GM18909 (cell line): ENCODE results near the gene GMPPA.

ENCODE experiments used
- ATAC-seq: cut with Tn5 transposase; IDR thresholded peaks from one replicate; pipeline ENCODE4 v1.9.1; 2021; ENCODE audit warnings: mild to moderate bottlenecking; ENCODE audit not compliant: unreplicated experiment, poor library complexity

GMPPA gene

DNA sequence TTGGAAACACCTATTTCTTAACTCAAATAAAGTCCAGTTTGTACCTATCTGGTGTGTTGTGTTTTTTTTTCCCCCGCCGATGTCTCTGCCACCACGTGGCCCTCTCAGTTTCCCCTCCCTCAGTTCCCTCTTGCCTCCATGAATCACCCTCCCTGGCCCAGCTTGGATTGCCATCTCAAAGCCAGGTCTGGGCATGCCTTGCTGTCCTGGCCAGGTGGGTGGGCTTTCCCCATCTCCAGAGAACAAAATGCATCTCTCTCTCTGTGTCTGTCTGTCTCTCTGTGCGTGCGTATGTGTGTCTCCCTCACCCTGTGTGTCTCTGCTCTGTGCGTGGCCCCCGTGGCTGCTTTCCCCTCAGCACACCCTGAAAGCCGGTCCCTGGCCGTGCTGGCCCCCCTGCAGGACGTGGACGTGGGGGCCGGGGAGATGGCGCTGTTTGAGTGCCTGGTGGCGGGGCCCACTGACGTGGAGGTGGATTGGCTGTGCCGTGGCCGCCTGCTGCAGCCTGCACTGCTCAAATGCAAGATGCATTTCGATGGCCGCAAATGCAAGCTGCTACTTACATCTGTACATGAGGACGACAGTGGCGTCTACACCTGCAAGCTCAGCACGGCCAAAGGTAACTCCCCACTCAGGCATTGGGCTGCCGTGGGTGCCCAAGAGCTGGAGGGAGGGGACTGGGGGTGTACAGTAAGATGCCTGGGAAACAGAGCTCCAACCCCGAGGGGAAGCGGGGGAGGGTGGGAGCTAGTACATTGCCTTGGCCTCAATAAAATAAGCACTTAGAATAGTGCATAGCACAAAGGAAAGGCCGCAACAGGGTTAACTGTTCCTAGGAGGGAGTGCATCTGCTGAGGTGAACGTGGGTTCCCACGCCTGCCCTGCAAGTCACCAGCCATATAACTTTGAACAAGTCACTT is 31.6 kb upstream of the GMPPA start:
- ATAC-seq: no peak

DNA sequence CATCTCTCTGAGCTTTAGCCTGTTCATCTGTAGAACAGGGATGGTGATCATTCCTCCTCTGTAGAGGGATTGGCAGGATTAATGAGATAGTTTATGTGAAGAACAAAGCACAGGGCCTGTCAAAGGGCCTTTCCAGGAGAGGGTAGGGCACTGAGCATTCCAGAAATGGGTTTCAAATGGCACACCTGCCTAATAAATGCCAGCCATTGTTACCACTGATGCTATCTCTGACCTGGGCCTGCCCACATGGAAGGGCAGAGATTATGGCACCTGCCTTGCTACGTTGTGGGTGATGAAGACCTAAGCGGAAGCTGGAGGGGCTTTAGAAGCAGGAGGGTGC is 31.0 kb upstream of the GMPPA start:
- ATAC-seq: no peak

DNA sequence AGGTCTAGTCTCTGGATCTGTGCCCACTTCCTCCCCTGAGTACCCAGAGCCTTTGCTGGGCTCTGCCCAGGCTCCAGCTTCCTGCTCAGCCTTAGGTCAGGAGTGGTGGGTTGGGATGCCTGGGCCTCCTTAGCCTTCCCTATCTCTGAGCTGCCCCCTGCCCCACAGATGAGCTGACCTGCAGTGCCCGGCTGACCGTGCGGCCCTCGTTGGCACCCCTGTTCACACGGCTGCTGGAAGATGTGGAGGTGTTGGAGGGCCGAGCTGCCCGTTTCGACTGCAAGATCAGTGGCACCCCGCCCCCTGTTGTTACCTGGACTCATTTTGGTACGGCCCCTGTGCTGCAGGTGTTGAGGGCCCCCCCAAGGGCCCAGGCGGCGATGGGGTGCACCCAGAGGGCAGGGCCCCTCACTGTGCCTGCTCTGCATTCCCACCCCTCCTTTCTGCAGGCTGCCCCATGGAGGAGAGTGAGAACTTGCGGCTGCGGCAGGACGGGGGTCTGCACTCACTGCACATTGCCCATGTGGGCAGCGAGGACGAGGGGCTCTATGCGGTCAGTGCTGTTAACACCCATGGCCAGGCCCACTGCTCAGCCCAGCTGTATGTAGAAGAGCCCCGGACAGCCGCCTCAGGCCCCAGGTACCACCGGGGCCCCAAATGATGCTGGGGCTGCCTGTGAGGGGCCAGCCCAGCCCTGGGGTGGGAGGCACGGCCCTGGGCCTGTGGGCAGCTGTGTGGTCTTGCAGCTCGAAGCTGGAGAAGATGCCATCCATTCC is 30.1 kb upstream of the GMPPA start:
- ATAC-seq: no peak

DNA sequence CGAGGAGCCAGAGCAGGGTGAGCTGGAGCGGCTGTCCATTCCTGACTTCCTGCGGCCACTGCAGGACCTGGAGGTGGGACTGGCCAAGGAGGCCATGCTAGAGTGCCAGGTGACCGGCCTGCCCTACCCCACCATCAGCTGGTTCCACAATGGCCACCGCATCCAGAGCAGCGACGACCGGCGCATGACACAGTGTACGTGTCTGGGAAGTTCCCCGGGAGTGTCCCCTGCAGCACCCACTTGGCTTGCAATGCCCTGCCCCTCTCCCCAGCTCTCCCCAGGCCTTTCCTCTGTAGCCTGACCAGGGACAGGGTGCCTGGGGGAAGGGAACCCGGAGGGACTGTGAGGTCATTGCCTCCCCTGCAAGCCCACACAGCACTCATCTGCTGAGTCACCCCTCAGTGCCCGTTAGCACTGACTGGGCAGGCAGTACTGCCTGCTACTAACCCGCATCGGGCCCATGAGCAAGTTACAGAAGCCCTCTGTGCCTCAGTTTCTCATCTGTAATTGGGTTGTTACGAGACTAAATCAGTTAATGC is 29.4 kb upstream of the GMPPA start:
- ATAC-seq: no peak

- ATAC-seq: no peak
Observed at GRCh38 chr2:219470429-219470828, 28.3 kb upstream of the GMPPA start.

DNA sequence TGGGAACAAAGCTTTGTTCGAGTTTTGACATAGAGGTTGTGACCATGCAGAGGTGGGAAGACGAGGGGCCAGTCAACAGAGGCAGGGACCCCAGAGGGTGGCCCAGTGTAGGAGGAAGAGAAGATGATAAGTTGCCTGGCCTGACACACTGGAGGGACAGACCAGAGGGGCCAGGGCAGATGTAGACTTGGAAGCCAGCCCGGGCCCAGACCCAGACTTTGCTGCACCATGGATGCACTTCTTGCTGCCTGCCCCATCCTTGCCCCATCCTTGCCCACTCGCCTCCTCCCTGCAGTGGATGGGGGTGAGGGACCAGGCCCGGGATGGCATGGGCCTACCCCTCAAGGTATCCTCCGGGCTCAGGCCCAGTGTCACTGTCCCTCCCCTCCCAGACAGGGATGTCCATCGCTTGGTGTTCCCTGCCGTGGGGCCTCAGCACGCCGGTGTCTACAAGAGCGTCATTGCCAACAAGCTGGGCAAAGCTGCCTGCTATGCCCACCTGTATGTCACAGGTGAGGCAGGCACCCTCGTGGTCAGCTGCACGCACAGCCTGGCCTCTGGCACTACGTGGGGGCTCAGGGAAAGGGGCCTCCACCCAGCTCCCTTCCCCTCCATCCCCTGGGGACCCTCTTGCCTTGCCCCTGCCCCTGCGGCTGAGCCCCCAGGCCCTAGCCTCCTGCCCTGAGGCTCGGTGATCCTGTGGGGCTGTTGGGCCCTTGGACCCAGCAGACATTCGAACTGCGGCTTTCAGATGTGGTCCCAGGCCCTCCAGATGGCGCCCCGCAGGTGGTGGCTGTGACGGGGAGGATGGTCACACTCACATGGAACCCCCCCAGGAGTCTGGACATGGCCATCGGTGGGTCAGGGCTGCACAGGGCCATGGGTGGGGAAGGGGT is 27.0 kb upstream of the GMPPA start:
- ATAC-seq: no peak

DNA sequence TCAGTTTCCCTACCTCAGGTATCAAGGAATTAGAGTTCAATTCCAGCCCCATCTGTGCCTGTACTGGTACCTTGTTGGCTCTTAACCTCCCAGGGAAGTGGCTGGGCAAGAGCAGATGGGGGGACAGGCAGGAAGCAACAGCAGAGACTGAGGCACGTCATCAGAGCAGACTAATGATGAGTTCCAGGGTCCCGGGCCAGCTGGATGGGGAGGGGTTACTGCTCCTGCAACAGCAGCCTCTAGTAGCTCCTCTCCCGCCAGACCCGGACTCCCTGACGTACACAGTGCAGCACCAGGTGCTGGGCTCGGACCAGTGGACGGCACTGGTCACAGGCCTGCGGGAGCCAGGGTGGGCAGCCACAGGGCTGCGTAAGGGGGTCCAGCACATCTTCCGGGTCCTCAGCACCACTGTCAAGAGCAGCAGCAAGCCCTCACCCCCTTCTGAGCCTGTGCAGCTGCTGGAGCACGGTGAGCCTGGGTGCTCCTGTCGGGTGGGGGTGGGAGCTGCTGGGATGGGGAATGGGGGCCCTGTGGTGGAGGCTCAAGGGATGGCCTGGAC is 26.0 kb upstream of the GMPPA start:
- no peak for ATAC-seq

- ATAC-seq: no peak
Observed at GRCh38 chr2:219473511-219473910, 25.2 kb upstream of the GMPPA start.

GRCh38 chr2:219474285-219475060 is 24.2 kb upstream of the GMPPA start:
- ATAC-seq: no peak

DNA sequence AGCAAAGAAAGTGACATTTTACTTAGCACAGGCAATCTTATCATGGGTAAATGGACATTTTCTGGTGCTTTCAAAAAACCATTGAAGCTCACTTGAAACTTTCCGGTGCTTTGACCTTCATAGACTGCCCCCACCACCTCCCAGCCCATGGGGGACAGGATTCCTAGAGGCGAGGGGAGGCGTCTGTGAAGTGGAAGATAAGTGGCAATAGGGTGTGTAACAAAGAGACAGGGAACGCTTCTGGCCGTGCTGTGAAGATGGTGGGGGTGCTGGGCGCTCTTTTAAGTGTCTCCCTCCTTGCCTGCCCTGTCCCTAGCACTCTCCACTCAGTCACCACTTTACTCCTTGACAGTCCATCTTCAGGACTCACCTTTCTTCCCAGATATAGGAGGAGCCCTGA is 23.4 kb upstream of the GMPPA start:
- no peak for ATAC-seq

- ATAC-seq: peak; percentile 57
Observed at GRCh38 chr2:219475697-219476651, 22.7 kb upstream of the GMPPA start.

DNA sequence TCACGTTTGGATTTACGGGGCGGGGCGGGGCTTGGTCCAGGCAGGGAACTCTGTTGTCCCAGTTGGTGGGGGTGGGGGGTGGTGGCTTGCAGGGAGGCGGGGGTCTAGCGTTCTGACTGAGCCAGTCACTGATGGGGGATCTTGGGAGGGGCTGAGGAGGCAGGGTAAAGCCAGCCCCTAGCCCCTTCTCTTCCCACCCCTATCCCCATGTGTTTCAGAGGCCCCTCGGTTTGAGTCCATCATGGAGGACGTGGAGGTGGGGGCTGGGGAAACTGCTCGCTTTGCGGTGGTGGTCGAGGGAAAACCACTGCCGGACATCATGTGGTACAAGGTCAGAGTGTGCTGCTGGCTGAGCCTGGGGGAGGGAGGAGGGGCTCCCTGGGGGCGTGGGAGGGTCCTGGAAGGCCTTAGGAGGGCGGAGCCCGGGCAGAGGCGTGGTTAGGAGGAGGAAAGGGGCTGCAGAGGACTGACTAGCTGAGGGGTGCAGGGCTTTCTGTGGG is 22.0 kb upstream of the GMPPA start:
- ATAC-seq: no peak

DNA sequence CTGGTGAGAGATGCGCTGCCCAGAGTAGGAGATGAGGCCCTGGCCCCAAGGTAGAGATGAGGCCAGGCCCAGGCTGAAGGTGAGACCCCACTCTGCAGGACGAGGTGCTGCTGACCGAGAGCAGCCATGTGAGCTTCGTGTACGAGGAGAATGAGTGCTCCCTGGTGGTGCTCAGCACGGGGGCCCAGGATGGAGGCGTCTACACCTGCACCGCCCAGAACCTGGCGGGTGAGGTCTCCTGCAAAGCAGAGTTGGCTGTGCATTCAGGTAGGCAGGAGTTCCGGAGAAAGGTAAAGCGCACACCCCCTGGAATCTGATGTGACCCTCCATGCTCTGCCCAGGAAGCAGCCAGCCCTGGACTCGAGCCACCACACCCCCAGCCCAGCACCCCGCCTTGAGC is 21.5 kb upstream of the GMPPA start:
- no peak for ATAC-seq

DNA sequence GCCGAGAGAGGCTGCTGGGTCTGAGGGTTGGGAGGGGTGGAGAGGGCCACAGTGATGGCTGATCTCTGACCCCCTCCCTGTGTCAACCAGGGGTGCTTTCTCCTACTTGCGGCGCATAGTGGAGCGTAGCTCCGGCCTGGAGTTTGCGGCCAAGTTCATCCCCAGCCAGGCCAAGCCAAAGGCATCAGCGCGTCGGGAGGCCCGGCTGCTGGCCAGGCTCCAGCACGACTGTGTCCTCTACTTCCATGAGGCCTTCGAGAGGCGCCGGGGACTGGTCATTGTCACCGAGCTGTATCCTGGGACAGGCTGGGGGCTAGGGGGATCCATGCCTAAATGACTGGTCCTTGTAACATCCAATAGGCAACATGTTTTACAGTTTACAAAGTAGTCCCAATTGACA is 20.9 kb upstream of the GMPPA start:
- no peak for ATAC-seq

DNA sequence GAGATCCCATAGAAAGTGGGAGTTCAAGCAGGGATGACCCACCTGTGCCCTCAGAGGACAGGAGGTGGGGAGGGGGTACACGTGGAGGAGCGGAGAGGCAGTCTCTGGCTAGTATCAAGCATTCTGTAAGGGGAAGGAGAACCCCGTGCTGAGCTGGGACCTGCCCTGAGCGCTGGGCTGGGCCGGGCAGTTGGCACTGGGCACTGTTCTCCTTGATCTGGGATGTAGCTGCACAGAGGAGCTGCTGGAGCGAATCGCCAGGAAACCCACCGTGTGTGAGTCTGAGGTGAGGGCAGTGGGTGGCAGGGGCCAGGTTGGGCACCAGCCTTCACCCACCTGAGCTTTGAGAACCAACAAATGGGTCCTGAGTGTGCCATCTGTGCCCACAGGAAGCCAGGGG is 19.8 kb upstream of the GMPPA start:
- no peak for ATAC-seq

DNA sequence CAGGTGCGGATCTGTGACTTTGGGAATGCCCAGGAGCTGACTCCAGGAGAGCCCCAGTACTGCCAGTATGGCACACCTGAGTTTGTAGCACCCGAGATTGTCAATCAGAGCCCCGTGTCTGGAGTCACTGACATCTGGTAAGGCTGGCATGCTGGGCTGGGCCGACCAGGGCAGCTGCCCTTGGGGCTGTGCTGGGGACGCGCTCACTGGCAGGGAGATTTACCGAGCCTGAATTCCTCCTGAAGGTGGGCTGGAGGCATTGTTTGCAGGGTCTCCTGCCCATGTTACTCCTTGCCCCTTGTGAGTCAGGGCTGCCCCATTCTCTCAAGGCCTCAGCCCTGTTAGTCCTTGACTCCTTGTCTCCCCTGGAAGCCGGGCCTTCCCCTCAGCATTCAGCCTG is 18.7 kb upstream of the GMPPA start:
- ATAC-seq: no peak

DNA sequence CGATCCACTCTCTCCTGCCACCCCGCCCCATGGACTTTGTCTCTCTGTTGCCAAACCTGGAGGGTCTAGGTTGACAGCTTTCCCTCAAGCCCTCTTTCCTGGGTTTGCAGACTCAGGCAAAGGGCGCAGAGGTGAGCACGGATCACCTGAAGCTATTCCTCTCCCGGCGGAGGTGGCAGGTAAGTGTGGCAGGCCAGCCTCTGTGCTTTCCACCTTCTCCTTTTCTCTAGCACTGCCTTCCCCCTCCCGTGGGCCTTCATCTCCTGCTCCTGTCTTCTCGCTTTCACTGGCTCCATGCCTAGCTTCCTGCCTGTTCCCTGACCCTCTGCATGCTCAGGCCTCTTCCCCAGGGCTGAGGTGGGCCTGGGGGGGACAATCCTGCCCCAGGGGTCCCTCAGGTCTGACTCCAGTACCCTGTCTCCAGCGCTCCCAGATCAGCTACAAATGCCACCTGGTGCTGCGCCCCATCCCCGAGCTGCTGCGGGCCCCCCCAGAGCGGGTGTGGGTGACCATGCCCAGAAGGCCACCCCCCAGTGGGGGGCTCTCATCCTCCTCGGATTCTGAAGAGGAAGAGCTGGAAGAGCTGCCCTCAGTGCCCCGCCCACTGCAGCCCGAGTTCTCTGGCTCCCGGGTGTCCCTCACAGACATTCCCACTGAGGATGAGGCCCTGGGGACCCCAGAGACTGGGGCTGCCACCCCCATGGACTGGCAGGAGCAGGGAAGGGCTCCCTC is 15.9 kb upstream of the GMPPA start:
- no peak for ATAC-seq
